Stimulated activated CD4-positive, alpha-beta T cell treated with anti-CD3 and anti-CD28 coated beads, Interleukin-2, amount 100 ng/mL, for 24 hours (primary cell): ENCODE results near the gene TNIK.
"Not testable (repeated sequence)": the region's sequence is repeated elsewhere in the genome, so short reads cannot be mapped to it uniquely, and the experiment has no call there.

Source experiments
- DNase-seq, 2 donors: peaks; one replicate each; pipeline ENCODE4 v3.0.0-alpha.2; 2020

TNIK gene

GRCh38 chr3:171468296-171468906 is 8.2 kb upstream of the TNIK start:
- DNase-seq: no peak

- no peak for DNase-seq
These were observed 5.6 kb upstream of the TNIK start for GRCh38 chr3:171465763-171466162.

- DNase-seq: no peak
These were observed 4.3 kb upstream of the TNIK start for GRCh38 chr3:171464462-171464861.

GRCh38 chr3:171462224-171462623 is 2.0 kb upstream of the TNIK start:
- DNase-seq: no peak

- no peak for DNase-seq
These were observed 1.3 kb upstream of the TNIK start for GRCh38 chr3:171461525-171461917.

- peak; percentile 53 to 61 for DNase-seq
These were observed 720 bp upstream of the TNIK start for GRCh38 chr3:171460725-171461524.

GRCh38 chr3:171459137-171459941 is 866 bp downstream of the TNIK start:
- DNase-seq: peak; percentile 41 to 54

- DNase-seq: peak; percentile 15 to 26
These were observed 1.4 kb downstream of the TNIK start for GRCh38 chr3:171458864-171459136.

- peak; percentile 30 to 31 for DNase-seq
These were observed 1.9 kb downstream of the TNIK start for GRCh38 chr3:171458071-171458863.

GRCh38 chr3:171457607-171458061 is 2.6 kb downstream of the TNIK start:
- peak in 1 of 2 donors; percentile 13 for DNase-seq

GRCh38 chr3:171456765-171457606 is 3.2 kb downstream of the TNIK start:
- DNase-seq: no peak

- DNase-seq: no peak
These were observed 4.3 kb downstream of the TNIK start for GRCh38 chr3:171455603-171456550.

GRCh38 chr3:171454041-171454440 is 6.2 kb downstream of the TNIK start:
- DNase-seq: no peak

- peak in 1 of 2 donors; percentile 14 for DNase-seq
These were observed 6.9 kb downstream of the TNIK start for GRCh38 chr3:171453180-171453886.

GRCh38 chr3:171452328-171452727 is 7.9 kb downstream of the TNIK start:
- DNase-seq: no peak

GRCh38 chr3:171451915-171452314 is 8.3 kb downstream of the TNIK start:
- DNase-seq: no peak

GRCh38 chr3:171447579-171447891 is 12.7 kb downstream of the TNIK start:
- not testable (repeated sequence) for DNase-seq

GRCh38 chr3:171446801-171447578 is 13.2 kb downstream of the TNIK start:
- no peak for DNase-seq

GRCh38 chr3:171446301-171446700 is 13.9 kb downstream of the TNIK start:
- DNase-seq: no peak
